K562 (cell line): Measurements from ENCODE around the gene RASAL3. TPM values are rescaled to one million over a fixed set of nuclear protein-coding genes. Genes with fewer than 3 reads are reported as not detected.

Source experiments
- ATAC-seq: fragments of 200-7000 bp; cut with Tn5 transposase; 3 replicates; pipeline ENCODE4 v1.9.1; 2020; ENCODE audit warnings: moderate library complexity
- BruUV-seq: library from RNA; stranded (reverse); fragments of 400-500 nt; replicated peaks from 2 replicates; lab custom pipeline; 2021; lab: Mats Ljungman, UMichigan
- CTCF ChIA-PET: fragments of 300-600 bp; formaldehyde crosslinking; extraction: SDS; loops from one replicate; lab custom pipeline; 2021; ENCODE audit warnings: low intra/inter-chr PET ratio; lab: Yijun Ruan, JAX
- POLR2A ChIA-PET: fragments of 300-600, 350-650 bp; sonication (Branson Sonifier 250); formaldehyde crosslinking; extraction: SDS; loops from one replicate; lab custom pipeline; 2021; ENCODE audit warnings: antibody characterized with exemption, inconsistent platforms; lab: Yijun Ruan, JAX
- DNase-seq, 4 experiments: peaks; one replicate each; pipeline versions ENCODE4 v3.0.0 to v3.0.0-alpha.2; 2011 to 2018; ENCODE audit warnings: low spot score in 3 of 4, mixed read lengths in 3 of 4; ENCODE audit errors: extremely low read depth in 1 of 4
- FAIRE-seq: peaks from 2 replicates; lab custom pipeline; 2011; peaks lifted over from hg19 to GRCh38; lab: Jason Lieb, UNC
- H2AFZ ChIP-seq: 2 replicates; pipeline ENCODE4 v1.6.0; 2011; ENCODE audit warnings: low read depth, low read length, control low read depth, inconsistent platforms
- H3K27ac ChIP-seq: fragments of 200-600 bp; 3 replicates; pipeline ENCODE4 v1.8.0; 2011; ENCODE audit warnings: low read depth, mild to moderate bottlenecking, control low read depth, inconsistent platforms, low read length, moderate library complexity, mixed read lengths; ENCODE audit errors: extremely low read depth
- H3K27me3 ChIP-seq, 2 experiments: fragments of 300-600 bp in 1 of 2; 2 replicates in 1 of 2; 3 replicates in 1 of 2; pipeline versions ENCODE4 v1.6.0 to v1.8.0; 2011; ENCODE audit warnings: inconsistent platforms in 2 of 2, low read length in 2 of 2, mild to moderate bottlenecking in 1 of 2, mixed read lengths in 1 of 2, moderate library complexity in 1 of 2; ENCODE audit not compliant: control insufficient read depth in 2 of 2, insufficient read depth in 2 of 2
- H3K36me3 ChIP-seq: fragments of 300-600 bp; 3 replicates; pipeline ENCODE4 v1.8.0; 2011; ENCODE audit warnings: mild to moderate bottlenecking, low read length, inconsistent platforms; ENCODE audit not compliant: control insufficient read depth, insufficient read depth
- H3K4me1 ChIP-seq, 2 experiments: fragments of 200-600 bp in 1 of 2; replicated peaks in 1 of 2; 2 replicates in 1 of 2; 3 replicates in 1 of 2; pipeline versions ENCODE4 v1.5.1 to v1.8.0; 2011; ENCODE audit warnings: inconsistent platforms in 2 of 2, low read length in 2 of 2, mild to moderate bottlenecking in 1 of 2, mixed read lengths in 1 of 2, moderate library complexity in 1 of 2; ENCODE audit not compliant: control insufficient read depth in 2 of 2, insufficient read depth in 2 of 2
- H3K4me2 ChIP-seq: 2 replicates; pipeline ENCODE4 v1.6.1; 2011; ENCODE audit warnings: low read length, control low read depth, inconsistent platforms, mixed read lengths; ENCODE audit not compliant: insufficient read depth
- H3K4me3 ChIP-seq: fragments of 200-600 bp; sonication (generic), shearing (Covaris generic); 2 replicates; pipeline ENCODE4 v1.5.1; 2016; ENCODE audit warnings: control low read depth, inconsistent platforms
- H3K79me2 ChIP-seq: fragments of 200-600 bp; 3 replicates; pipeline ENCODE4 v1.8.0; 2011; ENCODE audit warnings: low read length, inconsistent platforms; ENCODE audit not compliant: control insufficient read depth, insufficient read depth
- H3K9ac ChIP-seq, 2 experiments: 2 replicates each; pipeline versions ENCODE4 v1.6.0 to v1.6.1; 2011; ENCODE audit warnings: low read depth in 2 of 2, low read length in 2 of 2, control low read depth in 1 of 2, inconsistent platforms in 1 of 2, mild to moderate bottlenecking in 1 of 2, mixed read lengths in 1 of 2; ENCODE audit not compliant: insufficient read depth in 1 of 2
- H3K9me1 ChIP-seq: one replicate; pipeline ENCODE4 v1.6.0; 2011; ENCODE audit warnings: inconsistent platforms, mild to moderate bottlenecking, low read length, moderate library complexity; ENCODE audit not compliant: control insufficient read depth, insufficient read depth
- H3K9me3 ChIP-seq: replicated peaks from 2 replicates; pipeline ENCODE4 v1.5.1; 2011; ENCODE audit warnings: low read depth, low read length, inconsistent platforms; ENCODE audit not compliant: control insufficient read depth, insufficient read depth
- H4K20me1 ChIP-seq: replicated peaks from 2 replicates; pipeline ENCODE4 v1.6.1; 2011; ENCODE audit warnings: low read length, inconsistent platforms, mixed read lengths; ENCODE audit not compliant: control insufficient read depth, insufficient read depth
- CEBPB ChIP-seq: fragments of 450-650 bp; IDR thresholded peaks from 2 replicates; pipeline ENCODE4 v1.6.1; 2016; ENCODE audit warnings: missing genetic modification characterization, missing compliant biosample characterization
- EGR1 ChIP-seq: fragments of 450-650 bp; conservative IDR thresholded peaks from 2 replicates; pipeline ENCODE4 v1.6.1; 2017; ENCODE audit warnings: mild to moderate bottlenecking
- GTF2E2 ChIP-seq: fragments of 200-800 bp; sonication (Bioruptor generic); IDR thresholded peaks from 2 replicates; pipeline ENCODE4 v1.6.1; 2016; ENCODE audit warnings: missing genetic modification characterization, missing compliant biosample characterization
- KAT8 ChIP-seq: fragments of 450-650 bp; IDR thresholded peaks from 2 replicates; pipeline ENCODE4 v1.6.1; 2016; ENCODE audit warnings: low read depth, mild to moderate bottlenecking
- MIER1 ChIP-seq: fragments of 450-650 bp; IDR thresholded peaks from 2 replicates; pipeline ENCODE4 v1.6.1; 2016; ENCODE audit warnings: antibody characterized with exemption, mild to moderate bottlenecking, low read depth
- RAD51 ChIP-seq: fragments of 450-650 bp; IDR thresholded peaks from 2 replicates; pipeline ENCODE4 v1.7.1; 2016; ENCODE audit warnings: low read depth, mild to moderate bottlenecking, borderline replicate concordance
- RFX5 ChIP-seq: IDR thresholded peaks from 2 replicates; pipeline ENCODE4 v1.6.1; 2011; ENCODE audit warnings: low read depth, mild to moderate bottlenecking, improper control_type of control experiment, low read length
- SP2 ChIP-seq: IDR thresholded peaks from 2 replicates; pipeline ENCODE4 v1.6.1; 2011; ENCODE audit warnings: mild to moderate bottlenecking, low read depth, low read length, moderate library complexity; ENCODE audit not compliant: poor library complexity, severe bottlenecking; ENCODE audit errors: extremely low read depth
- TBP ChIP-seq: optimal IDR thresholded peaks from 2 replicates; pipeline ENCODE3; 2011; ENCODE audit warnings: low read depth, low read length, improper control_type of control experiment
- TOE1 ChIP-seq, 2 experiments: fragments of 450-650 bp in 1 of 2; sonication (generic) in 1 of 2; formaldehyde crosslinking in 1 of 2; IDR thresholded peaks; 2 replicates each; pipeline versions ENCODE4 v1.7.1 to v1.8.0; 2016 to 2022; ENCODE audit warnings: borderline replicate concordance in 2 of 2, mild to moderate bottlenecking in 2 of 2, antibody characterized with exemption in 1 of 2, inconsistent platforms in 1 of 2, low read depth in 1 of 2, missing genetic modification reagents in 1 of 2, moderate library complexity in 1 of 2
- ZC3H4 ChIP-seq: sonication (generic); formaldehyde crosslinking; IDR thresholded peaks from 2 replicates; pipeline ENCODE4 v1.9.0; 2021; ENCODE audit warnings: missing genetic modification reagents, borderline replicate concordance
- ZNF589 ChIP-seq: fragments of 200-800 bp; sonication (Bioruptor generic); IDR thresholded peaks from 2 replicates; pipeline ENCODE4 v1.6.1; 2016; ENCODE audit warnings: low read depth, missing genetic modification characterization, missing compliant biosample characterization
- WGBS: fragments of 100-300 bp; shearing (Covaris generic); methylation state at CpG from one replicate; pipeline ENCODE4 v1.1.6; 2016; ENCODE audit warnings: low coverage, mixed read lengths; ENCODE audit not compliant: insufficient coverage; ENCODE audit errors: missing lambda C conversion rate; 5-methylcytosine and 5-hydroxymethylcytosine counted together
- in situ Hi-C: fragments of 300-500 bp; cut with MboI; formaldehyde crosslinking; loops from 4 replicates; pipeline ENCODE4 v1.15.0; 2018; ENCODE audit warnings: inconsistent platforms, mixed read lengths
- intact Hi-C: fragments of 100-400 bp; cut with micrococcal nuclease; formaldehyde crosslinking; loops from 2 replicates; pipeline ENCODE4 v1.14.2; 2022
- polyA plus RNA-seq, 8 experiments: library from polyadenylated mRNA; depleted of rRNA in 4 of 8; stranded (reverse) in 5 of 8; unstranded in 3 of 8; fragments of >200 nt; fragmentation: Nextera tagmentation in 2 of 8; fragmentation: Illumina TruSeq in 1 of 8; extraction: Ambion mirVana in 2 of 8; extraction: Trizol in 1 of 8; gene quantifications; 2 replicates each; pipeline versions ENCODE4 v1.2.1 to v1.2.3, GENCODE V29; 2011 to 2014; ENCODE audit warnings: inconsistent platforms in 1 of 8, missing spikeins in 1 of 8
- total RNA-seq, 7 experiments: library from RNA; depleted of rRNA in 6 of 7; stranded (reverse); fragments of >200 nt in 6 of 7; fragmentation: Illumina TruSeq in 2 of 7; extraction: Trizol in 2 of 7; gene quantifications; 2 replicates each; pipeline versions ENCODE4 v1.2.1 to v1.2.3, GENCODE V29; 2011 to 2021; ENCODE audit warnings: low replicate concordance in 1 of 7
- TF ChIP-seq, protein P1 (sequence below): fragments of 250-450 bp; sonication (Bioruptor Pico); IDR thresholded peaks from 2 replicates; pipeline ENCODE4 v1.5.0; 2021; ENCODE audit warnings: mild to moderate bottlenecking, moderate library complexity
- TF ChIP-seq, protein P2 (sequence below): fragments of 250-450 bp; sonication (Bioruptor Pico); IDR thresholded peaks from 2 replicates; pipeline ENCODE4 v1.8.0; 2022; ENCODE audit warnings: inconsistent platforms
- TF ChIP-seq, protein P3 (sequence below): fragments of 250-450 bp; sonication (Bioruptor Pico); IDR thresholded peaks from 2 replicates; pipeline ENCODE4 v1.4.0; 2020; ENCODE audit warnings: mild to moderate bottlenecking

The RASAL3 gene
- total and polyA plus RNA-seq, 9 of the 15 experiments (the other 6 are each of a cell fraction or from before 2014, with no cell fraction given), result 0.07 to 0.44 TPM; not detected in 7

DNA sequence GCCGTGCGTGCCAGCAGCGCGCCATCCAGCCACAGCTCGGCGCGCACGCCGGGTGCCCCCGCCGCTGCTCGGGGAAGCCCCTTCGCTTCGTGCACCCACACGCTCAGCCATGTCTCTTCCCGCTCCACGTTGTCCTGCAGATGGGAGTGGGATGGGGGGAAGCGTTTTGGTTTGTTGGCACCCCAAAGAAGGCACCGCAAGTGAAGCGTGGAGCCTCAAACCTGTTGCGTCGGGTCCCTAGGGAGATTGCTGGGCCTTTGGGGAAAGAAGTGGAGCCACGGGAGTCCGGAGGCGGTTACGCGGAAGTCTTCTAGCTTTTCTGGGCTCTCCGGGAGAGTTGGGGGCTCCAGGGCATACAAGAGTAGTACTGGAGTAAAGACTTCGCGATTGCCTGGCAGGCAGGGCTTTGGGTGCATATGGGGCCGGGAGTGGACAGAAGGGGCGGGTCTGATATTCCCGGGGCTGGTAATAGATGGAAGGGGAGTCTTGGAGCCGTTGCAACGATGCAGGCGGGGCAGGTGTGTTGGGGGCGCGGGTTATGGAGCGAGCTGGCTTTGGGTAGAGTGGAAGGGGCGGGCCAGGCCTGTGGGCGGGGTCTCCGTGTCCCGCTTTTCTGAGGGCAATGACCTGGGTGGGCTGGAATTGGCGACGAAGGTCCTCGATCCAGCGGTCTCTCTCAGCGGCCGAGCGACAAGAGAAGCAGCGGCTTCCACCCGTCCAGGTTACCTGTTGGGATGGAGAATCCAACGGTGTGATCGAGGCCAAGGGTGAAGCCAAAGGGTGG, 6.5 kb downstream of the RASAL3 start:
- WGBS, result 39% methylated on average over 31 of the region's 54 CpGs
- Histone ChIP-seq H3K9me3 (no peaks in the 10 kb centered on the region), H3K9me1 (no peaks in the 10 kb centered on the region), H3K9ac (no peak overlapping the region), H3K27me3 (peaks cover 0 to 11% of the 10 kb centered on the region in 2 experiments; a peak in 2 of 5 replicates), H3K4me2 (no peak overlapping the region), H3K27ac (no peak overlapping the region), H3K4me1 (peaks cover 1 to 27% of the 10 kb centered on the region in 2 experiments; a peak in 3 of 5 replicates), H3K36me3 (no peaks in the 10 kb centered on the region), H3K79me2 (no peaks in the 10 kb centered on the region), H4K20me1 (no peaks in the 10 kb centered on the region), H3K4me3 (no peak overlapping the region), H2AFZ (no peak overlapping the region)
- intact Hi-C loops, result no loop called here
- DNase-seq, result no peak
- BruUV-seq, result no TSS peak
- POLR2A ChIA-PET, result no interaction called here
- CTCF ChIA-PET, result no interaction called here
- no peak for FAIRE-seq
- ATAC-seq, result no peak
- in situ Hi-C loops, result no loop called here
- TF ChIP-seq EGR1, result no peak
- TF ChIP-seq CEBPB (tag), result no peak
- TF ChIP-seq, protein P1, sequence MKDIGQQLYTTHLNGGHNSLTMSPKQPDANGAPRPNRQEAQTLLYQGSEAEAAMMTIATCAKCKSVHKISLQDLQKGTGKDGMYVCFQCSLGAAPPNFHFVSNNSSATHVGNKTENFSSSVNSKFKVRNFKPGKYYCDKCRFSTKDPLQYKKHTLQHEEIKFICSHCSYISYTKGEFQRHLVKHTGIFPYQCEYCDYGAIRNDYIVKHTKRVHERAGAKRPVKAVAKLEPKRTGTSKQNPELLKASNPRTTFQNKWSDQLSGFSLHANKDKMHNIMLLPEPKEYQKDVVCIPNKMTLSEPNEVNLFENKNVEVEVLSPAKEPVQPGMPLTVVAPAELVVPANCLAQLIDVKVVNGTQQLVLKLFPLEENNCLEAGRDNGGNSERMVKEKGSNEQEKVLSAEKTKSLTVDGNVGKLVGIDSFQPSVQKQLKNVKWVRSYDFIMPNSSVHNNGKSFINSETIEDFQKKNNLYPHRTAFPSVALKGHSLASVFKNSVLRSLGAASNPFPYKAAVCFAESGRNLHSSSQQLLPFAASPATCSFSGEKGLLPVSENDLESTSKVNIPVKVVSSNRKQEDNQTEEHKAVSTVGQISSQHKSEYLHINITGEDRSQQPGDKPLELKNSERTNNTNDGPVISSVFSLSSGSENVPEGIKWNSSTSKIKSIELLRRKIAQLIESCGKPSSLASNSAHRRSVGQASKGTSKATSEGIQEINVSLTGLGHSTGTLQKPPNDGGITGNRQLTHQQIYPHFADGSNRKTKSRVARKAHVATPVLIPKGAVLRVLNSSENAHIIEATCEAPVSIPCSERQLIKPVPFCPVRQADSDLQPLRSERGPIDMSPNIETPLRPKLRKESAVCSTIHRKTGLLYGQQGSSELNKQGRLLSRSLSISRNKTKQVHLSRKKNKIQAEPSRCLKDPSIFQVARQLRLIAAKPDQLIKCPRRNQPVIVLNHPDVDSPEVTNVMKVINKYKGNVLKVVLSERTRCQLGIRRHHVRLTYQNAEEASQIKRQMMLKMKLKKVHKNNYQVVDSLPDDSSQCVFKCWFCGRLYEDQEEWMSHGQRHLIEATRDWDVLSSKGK (CRISPR knock-in tag), result no peak
- no peak for TF ChIP-seq SP2
- no peak for TF ChIP-seq GTF2E2 (tag)
- TF ChIP-seq KAT8, result no peak
- TF ChIP-seq ZC3H4 (CRISPR knock-in tag), result no peak
- TF ChIP-seq, protein P2, sequence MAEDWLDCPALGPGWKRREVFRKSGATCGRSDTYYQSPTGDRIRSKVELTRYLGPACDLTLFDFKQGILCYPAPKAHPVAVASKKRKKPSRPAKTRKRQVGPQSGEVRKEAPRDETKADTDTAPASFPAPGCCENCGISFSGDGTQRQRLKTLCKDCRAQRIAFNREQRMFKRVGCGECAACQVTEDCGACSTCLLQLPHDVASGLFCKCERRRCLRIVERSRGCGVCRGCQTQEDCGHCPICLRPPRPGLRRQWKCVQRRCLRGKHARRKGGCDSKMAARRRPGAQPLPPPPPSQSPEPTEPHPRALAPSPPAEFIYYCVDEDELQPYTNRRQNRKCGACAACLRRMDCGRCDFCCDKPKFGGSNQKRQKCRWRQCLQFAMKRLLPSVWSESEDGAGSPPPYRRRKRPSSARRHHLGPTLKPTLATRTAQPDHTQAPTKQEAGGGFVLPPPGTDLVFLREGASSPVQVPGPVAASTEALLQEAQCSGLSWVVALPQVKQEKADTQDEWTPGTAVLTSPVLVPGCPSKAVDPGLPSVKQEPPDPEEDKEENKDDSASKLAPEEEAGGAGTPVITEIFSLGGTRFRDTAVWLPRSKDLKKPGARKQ (CRISPR knock-in tag), result no peak
- no peak for TF ChIP-seq ZNF589 (CRISPR knock-in tag)
- TF ChIP-seq RAD51, result no peak
- TF ChIP-seq RFX5, result no peak
- TF ChIP-seq TOE1 (IDR thresholded peaks at IDR 0.05; ENCODE audit: borderline replicate concordance), result no peak
- TF ChIP-seq TOE1 (CRISPR knock-in tag; IDR thresholded peaks at IDR 0.05; ENCODE audit: borderline replicate concordance, low read depth), result no peak
- TF ChIP-seq, protein P3, sequence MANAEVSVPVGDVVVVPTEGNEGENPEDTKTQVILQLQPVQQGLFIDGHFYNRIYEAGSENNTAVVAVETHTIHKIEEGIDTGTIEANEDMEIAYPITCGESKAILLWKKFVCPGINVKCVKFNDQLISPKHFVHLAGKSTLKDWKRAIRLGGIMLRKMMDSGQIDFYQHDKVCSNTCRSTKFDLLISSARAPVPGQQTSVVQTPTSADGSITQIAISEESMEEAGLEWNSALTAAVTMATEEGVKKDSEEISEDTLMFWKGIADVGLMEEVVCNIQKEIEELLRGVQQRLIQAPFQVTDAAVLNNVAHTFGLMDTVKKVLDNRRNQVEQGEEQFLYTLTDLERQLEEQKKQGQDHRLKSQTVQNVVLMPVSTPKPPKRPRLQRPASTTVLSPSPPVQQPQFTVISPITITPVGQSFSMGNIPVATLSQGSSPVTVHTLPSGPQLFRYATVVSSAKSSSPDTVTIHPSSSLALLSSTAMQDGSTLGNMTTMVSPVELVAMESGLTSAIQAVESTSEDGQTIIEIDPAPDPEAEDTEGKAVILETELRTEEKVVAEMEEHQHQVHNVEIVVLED, result no peak
- TF ChIP-seq TBP, result no peak
- TF ChIP-seq MIER1, result no peak
